GM19397 (cell line): ENCODE results near the gene USP36.
"Not testable (repeated sequence)": the region's sequence is repeated elsewhere in the genome, so short reads cannot be mapped to it uniquely, and the experiment has no call there.

Experiments
- ATAC-seq: cut with Tn5 transposase; IDR thresholded peaks from one replicate; pipeline ENCODE4 v1.9.1; 2021; ENCODE audit warnings: mild to moderate bottlenecking, moderate library complexity; ENCODE audit not compliant: unreplicated experiment

Gene USP36

DNA sequence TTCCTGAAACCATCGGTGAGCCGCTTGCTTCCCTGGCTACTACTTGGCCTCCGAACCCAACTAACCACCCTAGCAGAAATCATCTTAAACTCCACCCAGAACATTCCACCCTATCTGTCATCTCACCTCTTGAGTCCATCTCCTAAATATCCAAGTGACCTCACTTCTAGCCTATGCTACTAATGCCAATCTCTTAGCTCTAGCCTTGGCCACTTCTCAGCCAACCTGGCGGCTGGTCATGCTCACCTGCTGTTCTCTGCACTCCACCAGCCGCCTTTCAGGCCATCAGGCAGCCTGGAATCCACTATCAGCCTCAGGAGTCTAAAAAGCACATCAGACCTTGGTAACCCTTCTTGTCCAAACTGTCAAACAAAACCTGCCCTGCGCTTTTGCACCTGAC, 46.6 kb downstream of the USP36 start:
- ATAC-seq = no peak

DNA sequence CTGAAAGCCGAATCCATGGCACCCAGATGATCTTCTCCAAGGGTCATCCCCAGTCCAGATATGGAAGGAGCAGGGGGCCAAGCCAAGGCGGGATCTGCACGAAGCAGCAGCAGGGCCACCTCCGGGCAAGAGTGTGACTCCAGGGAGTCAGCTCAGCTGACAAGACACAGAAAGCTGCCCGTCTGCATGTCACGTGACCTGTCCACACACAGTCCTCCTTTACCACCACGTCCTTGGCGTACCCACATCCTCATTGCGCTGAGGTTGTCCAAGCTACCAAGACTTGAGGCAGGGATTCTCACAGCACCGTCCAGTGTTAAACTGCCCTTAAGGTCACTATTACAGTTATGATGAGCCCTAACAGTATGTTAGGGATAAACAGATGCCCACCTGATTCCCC, 47.2 kb downstream of the USP36 start:
- ATAC-seq = no peak

DNA sequence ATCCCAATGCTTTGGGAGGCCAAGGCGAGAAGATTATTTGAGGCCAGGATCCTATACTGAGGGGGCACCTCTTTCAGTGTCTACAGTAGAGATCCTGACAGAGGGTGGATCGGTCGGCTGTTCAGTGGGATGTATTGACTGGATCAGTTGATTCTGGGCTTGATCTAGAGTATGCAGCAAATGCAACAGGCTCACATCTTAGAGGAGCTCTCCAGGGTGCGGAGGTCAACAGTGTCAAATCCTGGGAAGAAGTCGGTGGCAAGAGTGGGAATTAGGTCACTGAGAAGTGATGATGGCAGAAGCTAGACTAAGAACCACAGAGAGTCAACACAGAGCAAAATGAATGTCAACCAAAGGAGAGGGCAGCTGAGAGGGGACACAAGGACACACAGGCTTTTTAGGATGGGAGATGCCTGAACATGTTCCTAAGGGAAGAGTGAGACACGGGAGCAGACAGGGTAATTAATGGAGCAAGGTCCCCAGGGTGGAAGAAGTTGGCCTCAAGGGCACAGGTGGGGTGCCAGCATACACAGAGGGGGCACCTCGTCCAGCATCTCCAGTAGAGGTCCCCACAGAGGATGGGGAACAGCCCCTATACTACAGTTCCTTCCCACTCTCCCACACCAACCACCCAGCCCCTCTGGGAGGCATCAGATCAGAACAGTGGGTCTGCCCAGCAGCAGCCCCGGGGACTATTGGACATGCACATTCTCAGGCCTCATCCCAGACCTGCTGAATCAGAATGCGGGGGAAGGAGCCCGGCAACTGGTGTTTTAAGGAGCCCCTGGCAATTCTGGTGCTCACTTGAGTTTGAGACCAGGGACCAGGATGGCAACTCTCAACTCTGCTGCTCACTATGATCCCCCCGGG, 48.5 kb downstream of the USP36 start:
- ATAC-seq = no peak

DNA sequence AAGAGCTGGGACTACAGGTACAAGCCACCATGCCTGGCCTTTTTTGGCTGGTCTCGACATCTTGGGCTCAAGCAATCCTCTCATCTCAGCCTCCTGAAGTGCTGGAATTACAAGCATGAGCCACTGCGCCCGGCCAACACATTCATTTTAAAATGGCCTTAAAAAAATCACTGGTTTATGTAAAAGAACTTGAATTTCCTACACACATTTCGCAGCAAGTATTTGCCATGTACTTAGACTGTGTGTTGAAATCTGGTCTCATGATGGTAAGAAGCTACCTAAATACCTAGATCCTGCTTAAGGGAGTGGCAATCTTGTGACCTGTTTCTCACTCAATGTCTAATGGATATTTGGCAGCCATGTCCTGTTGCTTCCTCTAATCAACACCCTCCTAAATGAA, 50.1 kb downstream of the USP36 start:
- no peak for ATAC-seq

DNA sequence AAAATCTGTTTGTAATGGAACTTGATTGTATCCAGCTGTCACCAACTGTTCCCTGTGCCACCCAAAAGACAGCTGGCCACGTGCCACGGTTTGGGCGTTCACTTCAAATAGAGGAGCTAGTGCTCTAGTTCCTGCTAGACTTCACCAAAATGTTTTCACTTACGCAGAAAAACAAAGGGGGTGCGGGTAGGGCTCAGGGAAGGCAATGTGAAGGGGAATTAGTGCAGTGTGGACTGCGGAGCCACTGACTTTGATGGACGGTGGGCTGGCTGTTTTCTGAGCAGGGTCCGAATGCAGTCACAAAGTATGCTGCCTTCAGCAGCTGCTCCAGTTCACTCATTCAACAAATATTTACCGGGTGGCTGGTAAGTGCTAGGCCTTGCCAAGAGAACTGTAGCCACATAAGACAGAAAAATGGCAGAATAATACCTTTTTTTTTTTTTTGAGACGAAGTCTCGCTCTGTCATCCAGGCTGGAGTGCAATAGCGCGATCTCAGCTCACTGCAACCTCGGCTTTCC, 50.9 kb downstream of the USP36 start:
- ATAC-seq = no peak

DNA sequence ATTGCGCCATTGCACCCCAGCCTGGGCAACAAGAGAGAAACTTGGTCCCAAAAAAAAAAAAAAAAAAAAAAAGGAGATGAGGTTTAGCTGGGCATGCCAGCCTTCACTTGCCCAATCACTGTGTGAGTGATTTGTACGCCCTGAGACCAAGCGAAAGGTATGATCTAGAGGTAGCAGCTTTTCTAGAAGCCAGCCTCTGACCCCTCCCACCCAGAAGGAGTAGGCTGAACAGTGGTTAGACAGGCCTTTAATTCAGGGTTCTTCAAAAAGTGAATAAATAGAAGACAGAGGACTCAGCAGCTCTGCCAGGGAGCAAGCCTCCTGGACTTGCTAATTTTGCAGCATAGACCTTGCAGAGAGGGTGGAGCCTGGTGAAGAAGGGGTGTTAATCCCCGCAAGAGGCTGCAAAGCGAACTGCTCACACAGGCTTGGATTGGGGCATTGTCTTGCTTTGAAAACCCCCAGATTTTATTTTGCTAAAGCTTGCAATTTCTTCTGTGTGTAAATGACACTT, 51.4 kb downstream of the USP36 start:
- no peak for ATAC-seq

DNA sequence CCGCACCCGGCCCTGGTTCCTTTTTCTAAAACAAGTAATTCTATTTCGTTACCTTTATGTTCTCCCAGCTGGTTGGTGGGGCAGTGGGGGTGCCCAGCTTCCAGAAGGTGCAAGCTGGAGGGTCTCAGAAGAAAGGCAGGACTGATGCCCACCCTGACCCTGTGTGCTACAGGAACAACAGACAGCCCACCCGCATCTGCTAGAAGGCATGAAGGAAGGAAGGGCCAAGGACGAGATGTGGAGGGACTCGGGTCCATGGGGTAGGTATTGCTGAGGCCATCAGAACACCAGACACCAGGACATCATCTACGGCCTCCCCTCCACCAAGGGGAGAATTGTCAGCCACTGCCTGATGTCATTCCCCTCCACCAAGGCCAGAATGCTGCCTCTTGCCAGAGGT, 52.2 kb downstream of the USP36 start:
- no peak for ATAC-seq

DNA sequence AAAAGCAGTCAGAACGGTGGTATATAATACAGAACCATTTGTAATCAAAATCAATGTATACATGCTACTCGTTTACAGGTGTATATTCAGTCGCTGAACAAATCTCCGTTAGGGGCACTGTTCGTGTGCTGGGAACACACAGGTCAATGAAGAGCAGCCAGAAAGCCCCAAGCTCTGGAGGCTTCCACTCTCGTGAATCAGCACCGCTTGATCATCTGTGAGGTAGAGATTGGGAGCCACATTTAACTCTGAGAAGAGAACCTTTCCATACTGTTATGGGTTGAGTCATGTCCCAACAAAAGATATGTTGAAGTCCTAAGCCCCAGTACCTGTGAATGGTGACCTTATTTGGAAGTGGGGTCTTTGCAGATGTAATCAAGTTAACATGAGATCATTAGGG, 53.2 kb downstream of the USP36 start:
- no peak for ATAC-seq

DNA sequence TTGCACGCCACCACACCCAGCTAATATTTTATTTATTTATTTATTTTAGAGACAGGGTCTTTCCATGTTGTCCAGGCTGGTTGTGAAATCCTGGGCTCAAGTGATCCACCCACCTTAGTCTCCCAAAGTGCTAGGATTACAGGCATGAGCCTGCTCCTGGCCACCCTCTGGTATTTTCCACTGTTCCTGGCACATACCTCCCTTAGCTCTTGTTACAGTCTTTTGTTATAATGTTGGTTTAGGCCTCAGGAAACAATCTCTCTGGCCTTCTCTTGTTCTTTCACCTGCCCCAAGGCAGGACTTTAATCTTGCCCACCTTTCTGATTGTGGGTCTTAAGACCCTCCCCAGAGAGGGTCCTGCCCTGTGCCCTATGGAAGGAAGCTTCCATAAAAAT, 55.0 kb downstream of the USP36 start:
- no peak for ATAC-seq

DNA sequence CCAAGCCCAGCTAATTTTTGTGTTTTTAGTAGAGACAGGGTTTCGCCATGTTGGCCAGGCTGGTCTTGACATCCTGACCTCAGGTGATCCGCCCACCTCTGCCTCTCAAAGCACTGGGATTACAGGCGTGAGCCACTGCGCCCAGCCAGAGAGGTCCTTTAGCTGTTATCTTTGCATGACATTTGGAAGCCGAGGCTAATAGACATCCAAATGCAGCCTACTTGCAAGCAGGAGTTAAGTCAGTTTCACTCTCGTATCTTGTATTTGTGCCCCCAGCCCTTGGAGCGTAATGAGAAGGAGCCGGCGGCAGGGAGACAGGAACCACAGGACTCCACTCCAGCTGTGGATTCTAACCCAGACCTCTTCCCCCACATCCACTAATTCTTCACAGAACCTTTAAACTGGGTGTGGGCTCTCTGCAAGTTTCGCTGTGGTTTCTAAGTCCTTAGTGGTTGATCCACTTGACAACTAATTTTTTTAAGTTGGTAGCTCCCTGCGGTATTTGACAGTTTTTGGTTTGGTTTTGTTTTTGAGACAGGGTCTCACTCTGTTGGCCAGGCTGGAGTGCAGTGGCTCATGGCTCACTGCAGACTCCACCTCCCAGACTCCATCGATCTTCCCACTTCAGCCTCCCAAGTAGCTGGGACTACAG, 55.5 kb downstream of the USP36 start:
- no peak for ATAC-seq

DNA sequence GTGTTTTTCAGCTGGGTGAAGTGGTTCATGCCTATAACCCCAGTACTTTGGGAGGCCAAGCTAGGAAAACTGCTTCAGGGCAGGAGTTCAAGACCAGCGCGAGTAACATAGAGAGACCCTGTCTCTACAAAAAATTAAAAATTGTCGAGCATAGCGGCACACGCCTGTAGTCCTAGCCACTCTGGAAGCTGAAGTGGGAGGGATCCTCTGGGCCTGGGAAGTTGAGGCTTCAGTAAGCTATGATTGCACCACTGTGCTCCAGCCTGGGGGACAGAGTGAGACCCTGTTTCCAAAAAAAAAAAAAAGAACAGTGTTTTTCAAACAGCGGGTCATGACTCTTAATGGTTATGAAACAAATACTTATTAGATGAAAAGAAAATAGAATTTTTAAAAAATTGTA, 56.3 kb downstream of the USP36 start:
- no peak for ATAC-seq

DNA sequence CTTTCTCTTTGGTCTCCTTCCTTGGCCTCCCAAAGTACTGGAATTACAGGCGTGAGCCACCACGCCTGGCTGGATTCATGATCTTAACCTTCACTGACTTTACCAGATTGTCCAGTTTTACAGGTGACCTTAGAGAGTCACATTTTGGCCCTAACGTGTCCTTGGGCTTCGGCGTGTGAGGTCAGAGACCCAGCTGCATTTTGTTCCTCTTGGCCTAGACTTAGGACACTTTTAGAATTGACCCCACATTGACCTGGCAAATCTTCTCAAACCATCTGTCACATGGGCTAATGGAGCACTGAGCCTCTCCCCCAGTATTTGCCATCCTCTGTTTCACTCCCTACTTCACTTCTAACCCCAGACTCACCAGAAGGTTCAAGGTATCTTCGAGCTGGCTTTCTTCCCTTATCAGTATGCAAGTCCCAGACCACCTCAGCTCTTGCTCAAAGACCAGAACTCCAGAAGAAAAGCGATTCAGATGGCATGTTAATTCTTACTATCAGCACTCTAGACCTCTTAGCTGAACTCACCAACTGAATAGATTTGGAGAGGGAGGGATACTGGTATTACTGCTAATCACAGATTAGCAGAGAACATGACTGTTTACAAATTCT, 56.8 kb downstream of the USP36 start:
- no peak for ATAC-seq

DNA sequence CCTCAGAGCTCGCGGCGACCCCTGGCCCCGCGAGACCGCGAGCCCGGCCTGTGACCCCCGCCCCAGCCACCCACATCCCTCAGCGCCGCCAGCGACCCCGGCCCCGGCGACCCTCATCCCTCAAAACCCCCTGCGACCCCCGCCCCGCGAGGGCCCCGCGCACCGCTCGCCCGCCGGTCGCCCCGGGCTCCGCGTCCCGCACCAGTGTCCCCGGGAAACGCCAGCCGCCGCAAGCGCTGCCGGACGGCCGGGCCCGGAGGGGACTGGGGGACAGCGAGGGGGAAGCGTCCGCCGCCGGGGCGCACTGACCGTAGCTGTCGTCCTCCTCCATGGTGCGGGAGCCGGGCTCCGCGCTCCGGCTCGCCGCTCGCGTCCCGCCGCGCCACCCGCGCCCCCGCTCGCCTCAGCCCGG, 58.7 kb downstream of the USP36 start, which contains the start of gene CYTH1:
TSS of gene CYTH1 (minus strand) at position 381 of the 412 bp plus-strand sequence. CDS start at position 331, 50 bp downstream.
- peak; percentile 12 for ATAC-seq

DNA sequence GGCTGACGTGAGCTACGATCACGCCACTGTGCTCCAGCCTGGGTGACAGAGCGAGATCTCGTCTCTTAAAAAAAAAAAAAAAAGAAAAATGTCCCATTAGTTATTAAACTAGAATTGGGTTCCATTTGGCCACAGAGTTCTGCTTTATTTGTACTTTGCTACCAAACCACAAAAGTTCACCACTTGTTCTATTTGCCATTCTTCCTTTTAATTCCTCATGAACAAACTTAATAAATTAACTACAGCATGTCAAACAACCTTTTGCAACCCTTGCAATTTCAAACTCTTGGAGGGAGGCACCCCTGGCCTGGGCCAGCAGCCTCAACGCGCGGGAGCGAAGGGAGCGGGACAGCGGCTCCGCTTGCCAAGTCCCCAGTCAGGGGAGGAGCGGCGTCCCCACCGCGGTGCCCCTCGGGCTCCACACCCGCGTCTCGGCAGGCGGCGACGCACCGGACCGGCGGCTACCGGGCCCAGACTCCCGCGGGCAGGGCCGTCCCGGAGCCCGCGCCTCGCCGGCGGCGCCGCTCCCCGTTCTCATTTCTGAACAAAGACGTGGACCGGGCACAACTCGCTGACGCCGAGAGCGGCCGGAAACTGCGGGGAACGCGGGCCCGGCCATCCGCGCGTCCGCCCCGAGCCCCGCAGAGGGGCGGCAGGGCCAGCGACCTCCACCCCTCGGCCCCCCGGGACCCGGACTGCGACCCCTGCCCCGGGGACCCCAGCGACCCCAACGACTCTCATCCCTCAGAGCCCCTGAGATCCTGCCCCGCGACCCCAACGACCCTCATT, 59.3 kb downstream of the USP36 start:
- peak; percentile 17 for ATAC-seq

DNA sequence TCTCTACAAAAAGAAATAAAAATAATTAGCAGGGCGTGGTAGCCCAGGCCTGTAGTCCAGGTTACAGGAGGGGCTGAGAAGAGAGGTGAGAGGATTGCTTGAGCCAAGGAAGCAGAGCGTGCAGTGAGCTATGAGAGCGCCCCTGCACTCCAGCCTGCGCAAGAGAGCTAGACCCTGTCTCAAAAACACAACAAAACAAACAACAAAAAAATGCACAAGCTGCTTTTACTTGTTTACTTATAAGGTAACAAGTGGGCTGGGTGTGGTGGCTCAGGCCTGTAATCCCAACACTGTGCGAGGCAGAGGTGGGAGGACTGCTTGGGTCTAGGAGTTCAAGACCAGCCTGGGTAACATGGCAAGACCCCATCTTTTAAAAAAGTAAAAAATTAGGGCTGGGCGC, 60.3 kb downstream of the USP36 start:
- ATAC-seq = no peak

DNA sequence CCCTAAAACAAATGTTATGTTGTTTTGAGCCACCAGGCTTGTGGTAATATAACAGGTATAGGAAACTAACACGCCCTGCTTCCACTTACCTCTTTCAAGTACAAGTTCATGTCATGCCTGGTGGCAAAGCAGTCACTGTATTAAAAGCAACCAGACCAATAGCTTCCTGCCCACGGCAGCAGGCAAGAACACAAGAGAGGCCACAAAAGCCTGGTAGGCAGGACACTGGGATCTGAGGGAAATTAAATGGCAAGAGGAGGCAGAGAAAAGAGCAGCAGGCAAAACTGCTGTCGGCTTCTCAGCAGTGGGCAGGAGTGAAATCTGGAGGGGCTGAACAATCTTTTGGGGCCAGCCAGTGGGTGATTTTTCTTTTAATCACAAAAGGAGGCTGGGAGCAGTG, 60.8 kb downstream of the USP36 start:
- ATAC-seq = no peak

DNA sequence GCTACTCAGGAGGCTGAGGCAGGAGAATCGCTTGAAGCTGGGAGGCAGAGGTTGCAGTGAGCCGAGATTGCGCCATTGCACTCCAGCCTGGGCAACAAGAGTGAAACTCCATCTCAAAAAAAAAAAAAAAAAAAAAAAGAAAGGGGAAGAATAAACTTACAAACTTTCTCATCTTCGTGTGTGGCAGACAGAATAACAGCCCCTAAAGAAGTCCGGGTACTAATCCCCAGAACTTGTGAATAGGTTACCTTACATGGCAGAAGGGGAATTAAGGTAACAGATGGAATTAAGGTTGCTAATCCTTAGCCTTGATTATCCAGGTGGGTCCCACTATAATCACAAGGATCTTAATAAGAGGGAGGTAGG, 61.3 kb downstream of the USP36 start:
- not testable (repeated sequence) for ATAC-seq

DNA sequence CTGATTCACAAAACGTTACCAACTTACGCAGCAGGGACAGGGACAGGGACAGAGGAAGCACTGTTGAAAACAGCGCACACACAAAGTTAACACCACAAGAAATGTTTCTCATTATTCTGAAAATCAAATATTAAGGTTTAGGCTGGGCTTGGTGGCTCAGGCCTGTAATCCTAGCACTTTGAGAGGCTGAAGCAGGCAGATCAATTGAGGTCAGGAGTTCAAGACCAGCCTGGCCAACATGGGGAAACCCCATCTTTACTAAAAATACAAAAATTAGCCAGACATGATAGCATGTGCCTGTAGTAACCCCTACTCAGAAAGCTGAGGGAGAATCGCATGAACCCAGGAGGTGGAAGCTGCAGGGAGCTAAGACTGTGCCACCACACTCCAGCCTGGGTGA, 62.7 kb downstream of the USP36 start:
- no peak for ATAC-seq

DNA sequence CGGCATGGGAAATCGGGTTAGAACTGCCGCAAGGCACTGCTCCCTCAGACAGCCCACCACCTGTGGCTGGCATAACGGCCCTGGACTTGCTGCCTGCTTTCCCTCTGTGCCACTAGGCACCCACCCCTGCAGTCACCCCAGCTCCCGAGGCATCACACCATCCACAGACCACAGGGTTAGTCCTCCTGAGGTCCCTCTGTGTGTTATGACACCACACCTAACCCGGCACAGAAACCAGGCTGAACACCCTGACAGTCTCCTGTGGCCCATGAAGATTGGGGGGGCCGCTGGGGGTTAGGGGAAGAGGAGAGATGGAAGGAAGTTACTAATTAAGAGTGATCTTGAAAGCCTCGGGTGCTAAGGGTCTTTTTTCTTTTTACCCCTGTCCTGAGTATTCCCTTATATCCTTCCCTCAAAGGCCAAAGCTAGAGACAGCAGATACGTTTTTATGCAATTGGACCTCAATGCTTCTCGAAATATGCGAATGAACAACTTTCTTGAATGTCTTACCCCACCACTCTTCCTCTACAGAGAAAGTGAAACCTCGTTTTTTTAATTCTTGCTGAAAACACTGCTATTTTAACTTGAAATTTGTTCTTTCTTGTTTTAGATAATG, 65.5 kb downstream of the USP36 start:
- peak; percentile 43 for ATAC-seq

DNA sequence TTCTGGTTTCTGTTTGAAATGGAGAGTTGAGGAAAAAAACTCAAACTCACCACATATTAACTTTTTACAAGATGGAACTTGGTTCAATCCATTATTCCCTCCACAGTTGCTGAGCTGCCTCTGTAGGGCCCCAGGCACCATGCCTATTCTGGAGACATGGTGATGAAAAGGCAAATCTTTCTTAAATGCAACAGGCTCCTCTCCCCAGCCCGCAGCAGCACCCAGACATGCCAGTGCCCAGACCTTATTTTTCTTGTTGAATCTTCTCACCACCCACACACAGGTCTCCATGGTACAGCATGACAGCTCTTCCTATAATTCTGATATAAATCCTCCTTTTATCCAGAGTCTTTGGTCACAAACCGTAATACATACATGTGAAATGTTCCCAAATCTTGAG, 66.2 kb downstream of the USP36 start:
- ATAC-seq = no peak
